ENCODE data around the gene AMBRA1.

DNA sequence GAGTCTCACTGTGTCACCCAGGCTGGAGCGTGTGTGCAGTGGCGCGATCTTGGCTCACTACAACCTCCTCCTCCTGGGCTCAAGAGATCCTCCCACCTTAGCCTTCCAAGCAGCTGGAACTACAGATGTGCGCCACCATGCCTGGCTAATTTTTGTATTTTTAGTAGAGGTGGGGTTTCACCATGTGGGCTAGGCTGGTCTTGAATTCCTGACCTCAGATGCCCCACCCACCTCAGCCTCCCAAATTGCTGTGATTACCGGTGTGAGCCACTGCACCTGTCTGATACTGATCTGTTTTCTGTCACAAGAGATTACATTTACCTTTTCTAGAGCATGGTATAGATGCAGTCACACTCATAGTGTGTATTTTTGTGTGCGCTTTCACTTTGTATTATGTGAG is 35.1 kb upstream of the AMBRA1 start:
- TF ChIP-seq, protein P1, sequence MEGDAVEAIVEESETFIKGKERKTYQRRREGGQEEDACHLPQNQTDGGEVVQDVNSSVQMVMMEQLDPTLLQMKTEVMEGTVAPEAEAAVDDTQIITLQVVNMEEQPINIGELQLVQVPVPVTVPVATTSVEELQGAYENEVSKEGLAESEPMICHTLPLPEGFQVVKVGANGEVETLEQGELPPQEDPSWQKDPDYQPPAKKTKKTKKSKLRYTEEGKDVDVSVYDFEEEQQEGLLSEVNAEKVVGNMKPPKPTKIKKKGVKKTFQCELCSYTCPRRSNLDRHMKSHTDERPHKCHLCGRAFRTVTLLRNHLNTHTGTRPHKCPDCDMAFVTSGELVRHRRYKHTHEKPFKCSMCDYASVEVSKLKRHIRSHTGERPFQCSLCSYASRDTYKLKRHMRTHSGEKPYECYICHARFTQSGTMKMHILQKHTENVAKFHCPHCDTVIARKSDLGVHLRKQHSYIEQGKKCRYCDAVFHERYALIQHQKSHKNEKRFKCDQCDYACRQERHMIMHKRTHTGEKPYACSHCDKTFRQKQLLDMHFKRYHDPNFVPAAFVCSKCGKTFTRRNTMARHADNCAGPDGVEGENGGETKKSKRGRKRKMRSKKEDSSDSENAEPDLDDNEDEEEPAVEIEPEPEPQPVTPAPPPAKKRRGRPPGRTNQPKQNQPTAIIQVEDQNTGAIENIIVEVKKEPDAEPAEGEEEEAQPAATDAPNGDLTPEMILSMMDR (IDR thresholded peaks at IDR 0.05) = no peak
- no peak for TF ChIP-seq POLR2A (IDR thresholded peaks at IDR 0.05)
